PFSK-1 (cell line): ENCODE results near the gene IQCK.

Experiments
- POLR2AphosphoS5 ChIP-seq: IDR thresholded peaks from 2 replicates; pipeline ENCODE4 v1.6.1; 2012; ENCODE audit warnings: low read depth, mild to moderate bottlenecking, control low read depth, low read length, moderate library complexity
- REST ChIP-seq, 2 experiments: IDR thresholded peaks; 2 replicates each; pipeline versions ENCODE4 v1.6.1 to v1.8.0; 2011 to 2012; ENCODE audit warnings: low read depth in 2 of 2, low read length in 2 of 2, control low read depth in 1 of 2, inconsistent platforms in 1 of 2, mild to moderate bottlenecking in 1 of 2, moderate library complexity in 1 of 2; ENCODE audit not compliant: insufficient read depth in 1 of 2
- TAF1 ChIP-seq: IDR thresholded peaks from 2 replicates; pipeline ENCODE4 v1.6.1; 2012; ENCODE audit warnings: low read length, control low read depth, borderline replicate concordance; ENCODE audit not compliant: insufficient read depth

GRCh38 chr16:19728636-19728965, 10.5 kb downstream of the IQCK start:
- TF ChIP-seq TAF1 (no peak), POLR2AphosphoS5 (no peak), REST (IDR thresholded peaks at IDR 0.05; ENCODE audit: insufficient read depth in 1 of 2, low read depth in 2 of 2, low read length in 2 of 2) (no peak)
